ENCODE data around the gene RAB12. TPM values are rescaled to one million over a fixed set of nuclear protein-coding genes. Genes with fewer than 3 reads are reported as not detected.

Gene RAB12, protein sequence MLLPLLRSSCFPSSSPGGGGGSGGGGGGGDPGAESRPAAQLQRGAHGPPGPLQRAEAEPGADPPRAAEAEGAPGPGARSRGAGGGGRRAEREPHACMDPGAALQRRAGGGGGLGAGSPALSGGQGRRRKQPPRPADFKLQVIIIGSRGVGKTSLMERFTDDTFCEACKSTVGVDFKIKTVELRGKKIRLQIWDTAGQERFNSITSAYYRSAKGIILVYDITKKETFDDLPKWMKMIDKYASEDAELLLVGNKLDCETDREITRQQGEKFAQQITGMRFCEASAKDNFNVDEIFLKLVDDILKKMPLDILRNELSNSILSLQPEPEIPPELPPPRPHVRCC
- 48.2 and 55.7 TPM in 2 replicates for total RNA-seq

DNA sequence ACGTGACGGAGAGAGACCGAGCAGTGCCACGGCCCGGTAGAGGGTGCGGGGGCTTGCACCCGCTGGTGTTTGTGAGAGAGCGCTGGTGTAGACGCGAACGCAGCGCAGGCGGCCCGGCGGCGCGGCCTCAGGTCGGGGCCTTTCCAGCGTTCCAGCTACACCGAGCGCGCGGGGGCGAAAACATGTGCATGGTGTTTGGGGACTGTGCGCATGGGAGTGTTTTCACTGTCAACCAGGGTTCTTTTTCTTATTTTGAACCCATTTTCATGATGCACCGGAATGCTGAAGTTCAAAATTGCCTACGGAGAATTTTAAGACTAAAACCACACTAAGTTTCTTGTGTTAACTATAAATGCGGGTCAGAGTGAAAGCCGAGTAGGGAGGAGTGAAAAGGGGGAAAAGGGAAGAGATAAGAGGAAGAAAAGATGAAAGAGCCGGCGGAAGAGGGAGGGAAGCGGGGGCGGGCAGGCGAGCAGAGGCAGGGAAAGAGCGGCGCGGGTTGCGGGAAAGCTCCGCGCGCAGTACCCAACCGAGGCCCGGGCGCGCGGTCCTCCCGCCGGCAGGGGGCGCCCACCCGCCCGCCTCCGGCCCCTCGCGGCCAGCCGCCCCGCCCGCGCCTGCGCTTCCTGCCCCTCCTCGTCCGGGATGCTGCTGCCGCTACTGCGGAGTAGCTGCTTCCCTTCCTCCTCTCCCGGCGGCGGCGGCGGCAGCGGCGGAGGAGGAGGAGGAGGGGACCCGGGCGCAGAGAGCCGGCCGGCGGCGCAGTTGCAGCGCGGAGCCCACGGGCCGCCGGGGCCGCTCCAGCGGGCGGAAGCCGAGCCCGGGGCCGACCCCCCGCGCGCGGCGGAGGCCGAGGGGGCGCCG, at the start of gene RAB12:
TSS of gene RAB12 (plus strand) at position 643 of the 864 bp plus-strand sequence. CDS start at position 646, 3 bp downstream.

Other genes with a start within 250 kb of the RAB12 start
- gene MTCL1, start 96.1 kb downstream of the RAB12 start, total RNA-seq, result 197 and 305 TPM in 2 replicates

Data from hair follicle dermal papilla cell (primary cell).